DOHH2 (cell line): ENCODE measurements around the gene EEF1AKMT3.

Source experiments
- CTCF ChIP-seq: fragments of 200-600 bp; sonication (generic); IDR thresholded peaks from one replicate; pipeline ENCODE4 v1.5.1; 2014; ENCODE audit warnings: antibody characterized with exemption, mild to moderate bottlenecking, low read depth, low read length; ENCODE audit not compliant: poor library complexity, severe bottlenecking
- EZH2phosphoT487 ChIP-seq: fragments of 200-600 bp; sonication (generic); IDR thresholded peaks from 2 replicates; pipeline ENCODE4 v1.6.1; 2017; ENCODE audit warnings: borderline replicate concordance, mild to moderate bottlenecking, antibody characterized with exemption, low read length, moderate library complexity, mixed read lengths

GRCh38 chr12:57764662-57765002, 7.8 kb upstream of the EEF1AKMT3 start:
- no peak for TF ChIP-seq CTCF
- no peak for TF ChIP-seq EZH2phosphoT487
